GM20000 (cell line): ENCODE measurements around the gene ALKBH7.

Experiments
- DNase-seq: peaks from one replicate; pipeline ENCODE4 v3.0.0; 2012; ENCODE audit warnings: low spot score
- CTCF ChIP-seq: IDR thresholded peaks from 2 replicates; pipeline ENCODE4 v1.5.1; 2012; ENCODE audit warnings: mild to moderate bottlenecking, control low read depth; ENCODE audit errors: extremely low read depth, missing control alignments

Gene ALKBH7

DNA sequence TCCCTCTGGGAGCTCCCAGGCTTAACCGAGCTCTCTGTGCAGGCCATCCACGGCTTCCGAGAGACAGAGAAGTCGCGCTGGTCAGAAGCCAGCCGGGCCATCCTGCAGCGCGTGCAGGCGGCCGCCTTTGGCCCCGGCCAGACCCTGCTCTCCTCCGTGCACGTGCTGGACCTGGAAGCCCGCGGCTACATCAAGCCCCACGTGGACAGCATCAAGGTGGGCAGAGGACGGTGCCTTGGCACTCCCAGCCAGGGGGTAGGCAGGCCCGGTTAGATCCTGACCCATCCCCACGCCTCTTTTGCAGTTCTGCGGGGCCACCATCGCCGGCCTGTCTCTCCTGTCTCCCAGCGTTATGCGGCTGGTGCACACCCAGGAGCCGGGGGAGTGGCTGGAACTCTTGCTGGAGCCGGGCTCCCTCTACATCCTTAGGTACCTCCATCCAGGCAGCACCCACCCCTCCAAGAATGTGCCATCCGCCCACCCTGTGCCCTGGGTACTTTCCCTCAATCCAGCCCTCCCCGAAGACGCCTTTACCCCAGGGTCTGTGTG is 1.6 kb downstream of the ALKBH7 start:
- no peak for DNase-seq
- TF ChIP-seq CTCF = no peak

DNA sequence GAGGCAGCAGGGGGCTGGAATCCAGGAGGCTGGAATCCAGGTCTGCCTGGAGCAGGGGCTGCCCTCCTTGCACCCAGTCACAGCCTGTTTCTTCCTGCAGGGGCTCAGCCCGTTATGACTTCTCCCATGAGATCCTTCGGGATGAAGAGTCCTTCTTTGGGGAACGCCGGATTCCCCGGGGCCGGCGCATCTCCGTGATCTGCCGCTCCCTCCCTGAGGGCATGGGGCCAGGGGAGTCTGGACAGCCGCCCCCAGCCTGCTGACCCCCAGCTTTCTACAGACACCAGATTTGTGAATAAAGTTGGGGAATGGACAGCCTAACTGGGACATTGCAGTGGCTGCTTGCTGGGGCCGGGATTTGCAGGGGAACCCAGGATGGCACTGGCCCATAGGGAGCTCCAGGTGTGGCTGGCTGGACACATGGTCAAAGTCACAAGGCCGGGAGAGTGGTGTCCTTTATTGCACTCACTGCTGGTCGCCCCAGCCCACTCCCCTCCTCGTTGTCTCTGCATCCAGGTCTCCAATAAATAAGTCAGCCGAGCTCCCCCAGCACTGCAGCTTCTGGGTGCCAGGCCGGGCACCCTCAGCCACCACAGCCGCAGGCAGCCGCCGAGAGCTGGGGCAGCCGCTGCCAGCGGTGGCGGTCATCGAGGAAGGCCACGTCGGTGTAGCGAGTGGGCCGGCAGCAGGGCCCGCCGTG is 2.3 kb downstream of the ALKBH7 start:
- TF ChIP-seq CTCF = no peak
- no peak for DNase-seq

DNA sequence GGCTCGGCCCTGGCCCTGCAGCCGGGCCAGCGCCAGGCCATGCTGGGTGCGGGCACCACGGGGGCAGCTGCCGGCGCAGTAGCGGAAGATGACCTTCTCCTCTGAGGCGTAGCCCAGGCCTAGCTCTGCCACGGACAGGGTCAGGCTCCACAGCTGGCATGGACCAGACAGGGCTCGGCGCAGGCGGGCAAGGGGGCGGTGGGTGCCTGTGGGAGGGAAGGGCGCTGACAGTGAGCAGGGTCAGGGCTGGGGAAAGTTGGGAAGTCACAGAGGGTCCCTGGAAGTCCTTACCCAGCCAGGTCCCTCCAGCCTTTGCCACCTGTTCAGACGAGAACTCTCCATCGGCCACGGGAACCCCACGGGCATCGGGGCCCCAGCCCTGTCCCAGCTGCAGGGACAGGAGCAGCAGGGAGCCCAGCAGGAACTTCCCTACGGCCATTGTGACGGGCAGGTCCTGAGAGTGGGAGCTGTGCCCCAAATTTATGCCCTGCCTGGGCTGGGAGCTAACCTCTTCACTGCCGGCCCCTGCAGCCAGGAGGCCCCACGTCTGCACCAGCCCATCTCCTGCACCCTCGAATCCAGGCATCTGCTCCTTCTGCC is 2.9 kb downstream of the ALKBH7 start, which contains the start of gene PSPN:
Gene PSPN (minus strand): TSS at position 523 of the 600 bp plus-strand sequence. CDS start 84 bp downstream, at position 439.
- TF ChIP-seq CTCF = no peak

GRCh38 chr19:6376512-6377190 is 4.1 kb downstream of the ALKBH7 start:
- no peak for DNase-seq
- no peak for TF ChIP-seq CTCF

More for the DNA sequence above, 2.9 kb downstream of the ALKBH7 start, which contains the start of gene PSPN:
- DNase-seq = no peak

DNA sequence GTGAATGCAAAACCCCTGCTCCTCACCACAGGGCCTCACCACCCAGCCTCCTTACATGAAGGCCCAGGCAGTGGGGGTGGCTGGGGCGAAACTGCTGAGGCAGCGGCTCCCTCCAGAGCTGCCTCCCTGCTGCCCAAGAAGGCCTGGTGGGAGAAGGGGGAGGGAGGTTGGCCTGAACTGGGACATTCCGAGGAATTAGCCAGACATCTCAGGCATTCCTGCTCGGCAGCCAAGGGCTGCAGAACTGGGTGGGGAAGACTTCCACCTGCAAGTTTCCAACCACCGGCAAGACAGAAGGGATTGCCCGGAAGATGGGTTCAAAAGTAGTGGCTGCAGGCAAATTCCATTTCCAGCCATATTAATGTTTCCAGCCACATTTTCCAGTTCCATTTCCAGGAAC is 5.4 kb downstream of the ALKBH7 start:
- DNase-seq = no peak
- TF ChIP-seq CTCF = no peak

GRCh38 chr19:6378486-6378885 is 5.9 kb downstream of the ALKBH7 start:
- no peak for DNase-seq
- no peak for TF ChIP-seq CTCF

DNA sequence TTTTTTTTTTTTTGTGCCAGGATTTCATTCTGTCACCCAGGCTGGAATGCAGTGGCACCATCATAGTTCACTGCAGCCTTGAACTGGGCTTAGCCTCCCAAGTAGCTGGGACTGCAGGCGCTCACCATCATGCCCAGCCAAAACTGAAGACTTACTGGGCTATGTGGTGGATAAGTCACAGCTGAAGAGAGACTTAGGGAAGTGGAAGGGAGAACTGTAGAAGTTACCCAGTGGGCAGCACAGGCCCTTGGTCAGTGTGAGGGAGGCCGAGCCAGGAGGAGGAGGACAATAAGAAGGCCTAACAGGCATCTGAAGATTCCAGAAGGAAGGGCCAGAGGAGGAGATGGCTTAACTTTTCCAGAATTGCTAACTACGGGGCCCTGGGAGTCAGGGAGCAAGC is 7.2 kb downstream of the ALKBH7 start:
- TF ChIP-seq CTCF = no peak
- DNase-seq = no peak
